Panc1 (cell line): ENCODE measurements around the gene GPR156. TPM values are rescaled to one million over a fixed set of nuclear protein-coding genes. Genes with fewer than 3 reads are reported as not detected.

Source experiments
- ATAC-seq: fragments of 200-7000 bp; cut with Tn5 transposase; 2 replicates; pipeline ENCODE4 v1.9.1; 2020; ENCODE audit warnings: mild to moderate bottlenecking, moderate library complexity
- BruUV-seq: library from RNA; stranded (reverse); fragments of 400-500 nt; replicated peaks from 2 replicates; lab custom pipeline; 2021; lab: Mats Ljungman, UMichigan
- CTCF ChIA-PET: fragments of 300-600 bp; sonication (Branson Sonifier 250); formaldehyde crosslinking; loops from one replicate; lab custom pipeline; 2022; ENCODE audit warnings: antibody characterized with exemption; lab: Charles Lee
- POLR2A ChIA-PET: fragments of 300-600 bp; sonication (Branson Sonifier 250); formaldehyde crosslinking; loops from one replicate; lab custom pipeline; 2022; ENCODE audit warnings: antibody characterized with exemption; lab: Charles Lee
- DNase-seq: peaks from one replicate; pipeline ENCODE4 v3.0.0-alpha.2; 2010; ENCODE audit warnings: low read depth, low spot score
- H3K27ac ChIP-seq: 2 replicates; pipeline ENCODE4 v1.5.1; 2011; ENCODE audit warnings: mild to moderate bottlenecking, low read length, inconsistent platforms
- H3K27me3 ChIP-seq: fragments of 200-500 bp; sonication (Bioruptor generic); 2 replicates; pipeline ENCODE4 v1.6.0; 2014; ENCODE audit warnings: low read length, inconsistent platforms; ENCODE audit not compliant: control insufficient read depth, insufficient read depth
- H3K36me3 ChIP-seq: fragments of 200-500 bp; sonication (Bioruptor generic); 2 replicates; pipeline ENCODE4 v1.5.1; 2014; ENCODE audit warnings: inconsistent platforms, mild to moderate bottlenecking, low read length, moderate library complexity; ENCODE audit not compliant: control insufficient read depth, insufficient read depth
- H3K4me1 ChIP-seq: 2 replicates; pipeline ENCODE4 v1.5.1; 2011; ENCODE audit warnings: inconsistent platforms, mild to moderate bottlenecking, low read length, moderate library complexity; ENCODE audit not compliant: control insufficient read depth, insufficient read depth
- H3K4me3 ChIP-seq, 2 experiments: 2 replicates each; pipeline ENCODE4 v1.5.1; 2011 to 2012; ENCODE audit warnings: low read depth in 2 of 2, low read length in 2 of 2, mild to moderate bottlenecking in 2 of 2, inconsistent platforms in 1 of 2, moderate library complexity in 1 of 2
- H3K9me3 ChIP-seq: fragments of 200-500 bp; sonication (Bioruptor generic); 2 replicates; pipeline ENCODE4 v1.5.1; 2014; ENCODE audit warnings: low read depth, mild to moderate bottlenecking, inconsistent platforms, low read length, moderate library complexity; ENCODE audit not compliant: control insufficient read depth, insufficient read depth
- CTCF ChIP-seq: fragments of 450-650 bp; IDR thresholded peaks from 2 replicates; pipeline ENCODE4 v1.5.1; 2017; ENCODE audit warnings: mild to moderate bottlenecking
- POLR2AphosphoS5 ChIP-seq: IDR thresholded peaks from 2 replicates; pipeline ENCODE4 v1.6.1; 2012; ENCODE audit warnings: mild to moderate bottlenecking, low read depth, low read length, moderate library complexity
- SIN3A ChIP-seq: IDR thresholded peaks from 2 replicates; pipeline ENCODE4 v1.6.1; 2012; ENCODE audit warnings: low read depth, mild to moderate bottlenecking, low read length, moderate library complexity, borderline replicate concordance; ENCODE audit not compliant: insufficient read depth
- TCF7L2 ChIP-seq: IDR thresholded peaks from 2 replicates; pipeline ENCODE4 v1.6.1; 2011; ENCODE audit warnings: mild to moderate bottlenecking, low read depth, low read length, inconsistent platforms
- in situ Hi-C: cut with HindIII; loops from 2 replicates; pipeline ENCODE4 v1.10.0; 2016; ENCODE audit warnings: low sequenced_read_pairs, low pct_unique_long_range_greater_than_20kb
- intact Hi-C: fragments of 100-400 bp; cut with micrococcal nuclease; formaldehyde crosslinking; loops from one replicate; pipeline ENCODE4 v1.10.0; 2022; ENCODE audit not compliant: unreplicated experiment
- total RNA-seq: library from RNA; stranded (reverse); gene quantifications from one replicate; pipeline ENCODE4 v1.2.1, GENCODE V29; 2021; ENCODE audit not compliant: unreplicated experiment
- TF ChIP-seq, protein P1 (sequence below), 2 experiments: IDR thresholded peaks; 2 replicates each; pipeline ENCODE4 v1.6.1; 2011 to 2012; ENCODE audit warnings: low read depth in 2 of 2, control low read depth in 1 of 2, low read length in 1 of 2, mild to moderate bottlenecking in 1 of 2, moderate library complexity in 1 of 2; ENCODE audit not compliant: insufficient read depth in 1 of 2

The GPR156 gene
- total RNA-seq, 1 experiment from 2014 or later, result 0.39 TPM

GRCh38 chr3:120142236-120142635, 142.8 kb downstream of the GPR156 start:
- POLR2A ChIA-PET, result no interaction called here
- no peak for ATAC-seq

DNA sequence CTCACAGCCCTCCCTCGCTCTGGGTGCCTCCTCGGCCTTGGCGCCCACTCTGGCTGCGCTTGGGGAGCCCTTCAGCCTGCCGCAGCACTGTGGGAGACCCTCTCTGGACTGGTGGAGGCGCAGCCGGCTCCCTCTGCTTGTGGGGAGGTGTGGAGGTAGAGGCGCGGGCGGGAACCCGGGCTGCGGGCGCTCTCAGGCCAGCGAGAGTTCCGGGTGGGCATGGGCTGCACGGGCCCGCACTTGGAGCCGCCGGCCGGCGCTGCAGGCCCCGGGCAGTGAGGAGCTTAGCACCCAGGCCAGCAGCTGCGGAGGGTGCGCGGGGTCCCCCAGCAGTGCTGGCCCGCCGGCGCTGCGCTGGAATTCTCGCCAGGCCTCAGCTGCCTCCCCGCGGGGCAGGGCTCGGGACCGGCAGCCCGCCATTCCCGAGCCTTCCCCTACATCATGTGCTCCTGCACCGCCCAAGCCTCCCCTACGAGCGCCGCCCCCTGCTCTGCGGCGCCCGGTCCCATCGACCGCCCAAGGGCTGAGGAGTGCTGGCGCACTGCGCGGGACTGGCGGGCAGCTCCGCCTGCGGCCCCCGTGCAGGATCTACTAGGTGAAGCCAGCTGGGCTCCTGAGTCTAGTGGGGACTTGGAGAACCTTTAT, 144.8 kb downstream of the GPR156 start:
- TF ChIP-seq CTCF, result no peak
- no peak for TF ChIP-seq POLR2AphosphoS5
- no peak for TF ChIP-seq SIN3A
- no peak for TF ChIP-seq TCF7L2
- TF ChIP-seq, protein P1, sequence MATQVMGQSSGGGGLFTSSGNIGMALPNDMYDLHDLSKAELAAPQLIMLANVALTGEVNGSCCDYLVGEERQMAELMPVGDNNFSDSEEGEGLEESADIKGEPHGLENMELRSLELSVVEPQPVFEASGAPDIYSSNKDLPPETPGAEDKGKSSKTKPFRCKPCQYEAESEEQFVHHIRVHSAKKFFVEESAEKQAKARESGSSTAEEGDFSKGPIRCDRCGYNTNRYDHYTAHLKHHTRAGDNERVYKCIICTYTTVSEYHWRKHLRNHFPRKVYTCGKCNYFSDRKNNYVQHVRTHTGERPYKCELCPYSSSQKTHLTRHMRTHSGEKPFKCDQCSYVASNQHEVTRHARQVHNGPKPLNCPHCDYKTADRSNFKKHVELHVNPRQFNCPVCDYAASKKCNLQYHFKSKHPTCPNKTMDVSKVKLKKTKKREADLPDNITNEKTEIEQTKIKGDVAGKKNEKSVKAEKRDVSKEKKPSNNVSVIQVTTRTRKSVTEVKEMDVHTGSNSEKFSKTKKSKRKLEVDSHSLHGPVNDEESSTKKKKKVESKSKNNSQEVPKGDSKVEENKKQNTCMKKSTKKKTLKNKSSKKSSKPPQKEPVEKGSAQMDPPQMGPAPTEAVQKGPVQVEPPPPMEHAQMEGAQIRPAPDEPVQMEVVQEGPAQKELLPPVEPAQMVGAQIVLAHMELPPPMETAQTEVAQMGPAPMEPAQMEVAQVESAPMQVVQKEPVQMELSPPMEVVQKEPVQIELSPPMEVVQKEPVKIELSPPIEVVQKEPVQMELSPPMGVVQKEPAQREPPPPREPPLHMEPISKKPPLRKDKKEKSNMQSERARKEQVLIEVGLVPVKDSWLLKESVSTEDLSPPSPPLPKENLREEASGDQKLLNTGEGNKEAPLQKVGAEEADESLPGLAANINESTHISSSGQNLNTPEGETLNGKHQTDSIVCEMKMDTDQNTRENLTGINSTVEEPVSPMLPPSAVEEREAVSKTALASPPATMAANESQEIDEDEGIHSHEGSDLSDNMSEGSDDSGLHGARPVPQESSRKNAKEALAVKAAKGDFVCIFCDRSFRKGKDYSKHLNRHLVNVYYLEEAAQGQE (IDR thresholded peaks at IDR 0.05; ENCODE audit: insufficient read depth in 1 of 2, low read depth in 2 of 2, low read length in 1 of 2), result no peak
- Histone ChIP-seq H3K9me3 (no peaks in the 10 kb centered on the region), H3K36me3 (no peaks in the 10 kb centered on the region), H3K27ac (no peak overlapping the region), H3K4me3 (no peak overlapping the region), H3K4me1 (no peaks in the 10 kb centered on the region), H3K27me3 (no peaks in the 10 kb centered on the region)
- DNase-seq, result no peak
- intact Hi-C loops (no loop called here), in situ Hi-C loops (no loop called here)
- ChIA-PET CTCF (no interaction called here), POLR2A (no interaction called here)
- BruUV-seq, result no TSS peak
- no peak for ATAC-seq

More at GRCh38 chr3:120142236-120142635, 142.8 kb downstream of the GPR156 start:
- no peak for DNase-seq
- no TSS peak for BruUV-seq
- in situ Hi-C loops (no loop called here), intact Hi-C loops (no loop called here)
- H3K4me1 ChIP-seq, result no peaks in the 10 kb centered on the region
- H3K27me3 ChIP-seq, result no peaks in the 10 kb centered on the region
- CTCF ChIA-PET, result no interaction called here
- TF ChIP-seq POLR2AphosphoS5 (no peak), SIN3A (no peak), CTCF (no peak), TCF7L2 (no peak)
- TF ChIP-seq, protein P1 (IDR thresholded peaks at IDR 0.05; ENCODE audit: insufficient read depth in 1 of 2, low read depth in 2 of 2, low read length in 1 of 2), result no peak
- no peak overlapping the region for H3K27ac ChIP-seq
- H3K4me3 ChIP-seq, result no peak overlapping the region
- no peaks in the 10 kb centered on the region for H3K9me3 ChIP-seq
- no peaks in the 10 kb centered on the region for H3K36me3 ChIP-seq
